Measurements from ENCODE around the gene PPP1R18.

The PPP1R18 gene

GRCh38 chr6:30686009-30686907, at the start of gene PPP1R18:
TSS of gene PPP1R18 (minus strand) at chr6:30686645. CDS start at chr6:30686018, 627 bp downstream.
- peaks cover 45% of the 10 kb centered on the region for H3K4me1 ChIP-seq (ENCODE audit: control insufficient read depth, insufficient read depth, low read length)
- peak; percentile 89 for DNase-seq (ENCODE audit: low read depth)

GRCh38 chr6:30735668-30736314, 49.3 kb upstream of the PPP1R18 start:
- no peaks in the 10 kb centered on the region for H3K27me3 ChIP-seq (replicated peaks; ENCODE audit: control insufficient read depth, insufficient read depth, low read length)
- H3K4me1 ChIP-seq (ENCODE audit: control insufficient read depth, insufficient read depth, low read length) = peaks cover 9% of the 10 kb centered on the region
- H3K9me3 ChIP-seq (ENCODE audit: control insufficient read depth, low read length) = no peaks in the 10 kb centered on the region
- no peak for DNase-seq (ENCODE audit: low read depth)
- peaks cover 83% of the 10 kb centered on the region for H3K36me3 ChIP-seq (ENCODE audit: control insufficient read depth, insufficient read depth, low read length, severe bottlenecking)
- H3K4me3 ChIP-seq (ENCODE audit: low read length) = no peak overlapping the region
- no peak overlapping the region for H3K9ac ChIP-seq (ENCODE audit: low read length)

More at GRCh38 chr6:30686009-30686907, at the start of gene PPP1R18:
- H3K36me3 ChIP-seq (ENCODE audit: control insufficient read depth, insufficient read depth, low read length, severe bottlenecking) = peaks cover under 1% of the 10 kb centered on the region
- H3K4me3 ChIP-seq (ENCODE audit: low read length) = peak within 1 kb of the TSS; percentile 97
- H3K9ac ChIP-seq (ENCODE audit: low read length) = peak within 1 kb of the TSS; percentile 94
- H3K9me3 ChIP-seq (ENCODE audit: control insufficient read depth, low read length) = no peaks in the 10 kb centered on the region
- no peaks in the 10 kb centered on the region for H3K27me3 ChIP-seq (replicated peaks; ENCODE audit: control insufficient read depth, insufficient read depth, low read length)

GRCh38 chr6:30732237-30732943, 45.9 kb upstream of the PPP1R18 start:
- Histone ChIP-seq H3K4me1 (ENCODE audit: control insufficient read depth, insufficient read depth, low read length) (peaks cover 11% of the 10 kb centered on the region), H3K9ac (ENCODE audit: low read length) (no peak overlapping the region), H3K9me3 (ENCODE audit: control insufficient read depth, low read length) (no peaks in the 10 kb centered on the region), H3K36me3 (ENCODE audit: control insufficient read depth, insufficient read depth, low read length, severe bottlenecking) (peaks cover 75% of the 10 kb centered on the region), H3K27me3 (replicated peaks; ENCODE audit: control insufficient read depth, insufficient read depth, low read length) (no peaks in the 10 kb centered on the region), H3K4me3 (ENCODE audit: low read length) (no peak overlapping the region)
- DNase-seq (ENCODE audit: low read depth) = no peak

GRCh38 chr6:30730601-30731435, 44.4 kb upstream of the PPP1R18 start:
- Histone ChIP-seq H3K4me3 (ENCODE audit: low read length) (no peak overlapping the region), H3K36me3 (ENCODE audit: control insufficient read depth, insufficient read depth, low read length, severe bottlenecking) (peaks cover 71% of the 10 kb centered on the region)
- DNase-seq (ENCODE audit: low read depth) = no peak

GRCh38 chr6:30727920-30728553, 41.6 kb upstream of the PPP1R18 start:
- Histone ChIP-seq H3K4me1 (ENCODE audit: control insufficient read depth, insufficient read depth, low read length) (peaks cover 43% of the 10 kb centered on the region), H3K36me3 (ENCODE audit: control insufficient read depth, insufficient read depth, low read length, severe bottlenecking) (peaks cover 74% of the 10 kb centered on the region), H3K9me3 (ENCODE audit: control insufficient read depth, low read length) (no peaks in the 10 kb centered on the region), H3K9ac (ENCODE audit: low read length) (peak overlapping the region; percentile 24), H3K4me3 (ENCODE audit: low read length) (peak overlapping the region; percentile 20), H3K27me3 (replicated peaks; ENCODE audit: control insufficient read depth, insufficient read depth, low read length) (no peaks in the 10 kb centered on the region)
- DNase-seq (ENCODE audit: low read depth) = peak; percentile 36

More at GRCh38 chr6:30730601-30731435, 44.4 kb upstream of the PPP1R18 start:
- Histone ChIP-seq H3K4me1 (ENCODE audit: control insufficient read depth, insufficient read depth, low read length) (peaks cover 19% of the 10 kb centered on the region), H3K9me3 (ENCODE audit: control insufficient read depth, low read length) (no peaks in the 10 kb centered on the region), H3K9ac (ENCODE audit: low read length) (no peak overlapping the region), H3K27me3 (replicated peaks; ENCODE audit: control insufficient read depth, insufficient read depth, low read length) (no peaks in the 10 kb centered on the region)

- H3K9me3 ChIP-seq (ENCODE audit: control insufficient read depth, low read length) = no peaks in the 10 kb centered on the region
- no peaks in the 10 kb centered on the region for H3K27me3 ChIP-seq (replicated peaks; ENCODE audit: control insufficient read depth, insufficient read depth, low read length)
- peak overlapping the region; percentile 24 for H3K9ac ChIP-seq (ENCODE audit: low read length)
- peaks cover 51% of the 10 kb centered on the region for H3K4me1 ChIP-seq (ENCODE audit: control insufficient read depth, insufficient read depth, low read length)
- DNase-seq (ENCODE audit: low read depth) = no peak
- H3K4me3 ChIP-seq (ENCODE audit: low read length) = no peak overlapping the region
- H3K36me3 ChIP-seq (ENCODE audit: control insufficient read depth, insufficient read depth, low read length, severe bottlenecking) = peaks cover 68% of the 10 kb centered on the region
These were observed 40.3 kb upstream of the PPP1R18 start for GRCh38 chr6:30726506-30727413.

GRCh38 chr6:30725713-30726505, 39.5 kb upstream of the PPP1R18 start:
- peaks cover 51% of the 10 kb centered on the region for H3K4me1 ChIP-seq (ENCODE audit: control insufficient read depth, insufficient read depth, low read length)
- H3K9ac ChIP-seq (ENCODE audit: low read length) = peak overlapping the region; percentile 62
- H3K4me3 ChIP-seq (ENCODE audit: low read length) = no peak overlapping the region
- H3K36me3 ChIP-seq (ENCODE audit: control insufficient read depth, insufficient read depth, low read length, severe bottlenecking) = peaks cover 68% of the 10 kb centered on the region
- no peaks in the 10 kb centered on the region for H3K9me3 ChIP-seq (ENCODE audit: control insufficient read depth, low read length)
- no peaks in the 10 kb centered on the region for H3K27me3 ChIP-seq (replicated peaks; ENCODE audit: control insufficient read depth, insufficient read depth, low read length)
- DNase-seq (ENCODE audit: low read depth) = peak; percentile 25

GRCh38 chr6:30724906-30725667, 38.6 kb upstream of the PPP1R18 start:
- H3K36me3 ChIP-seq (ENCODE audit: control insufficient read depth, insufficient read depth, low read length, severe bottlenecking) = peaks cover 59% of the 10 kb centered on the region
- H3K27me3 ChIP-seq (replicated peaks; ENCODE audit: control insufficient read depth, insufficient read depth, low read length) = no peaks in the 10 kb centered on the region
- DNase-seq (ENCODE audit: low read depth) = no peak
- H3K9ac ChIP-seq (ENCODE audit: low read length) = peak overlapping the region; percentile 62
- no peak overlapping the region for H3K4me3 ChIP-seq (ENCODE audit: low read length)
- H3K4me1 ChIP-seq (ENCODE audit: control insufficient read depth, insufficient read depth, low read length) = peaks cover 51% of the 10 kb centered on the region
- H3K9me3 ChIP-seq (ENCODE audit: control insufficient read depth, low read length) = no peaks in the 10 kb centered on the region

Measured in adipocyte (in vitro differentiated cells).